Measurements from ENCODE around the gene GLE1.

GLE1 gene

DNA sequence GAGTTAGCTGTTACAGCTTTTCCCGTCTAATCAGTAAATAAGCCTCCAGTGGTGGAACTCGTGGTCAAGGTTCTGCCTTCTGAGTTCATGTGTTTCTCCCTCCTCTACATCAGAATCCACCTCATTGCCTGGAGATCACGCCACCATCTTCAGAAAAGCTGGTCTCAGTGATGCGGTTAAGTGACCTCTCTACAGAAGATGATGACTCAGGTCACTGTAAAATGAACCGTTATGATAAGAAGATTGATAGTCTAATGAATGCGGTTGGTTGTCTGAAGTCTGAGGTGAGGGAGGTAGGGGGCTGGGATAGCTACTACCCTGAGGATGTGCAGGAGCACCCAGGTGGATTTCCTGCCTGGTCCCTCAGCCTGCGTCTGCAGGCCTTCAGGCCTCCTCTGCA lies 35.4 kb upstream of the GLE1 start:
- ChIA-PET POLR2A (no interaction called here), CTCF (interaction anchor here (0.6 to 0.7 kb wide), 2 partner anchors 30 to 265 kb away, joined by 3 to 7 read pairs; no protein-coding TSS in a partner anchor)
- DNase-seq (ENCODE audit: extremely low spot score): no peak
- TF ChIP-seq HDGF (IDR thresholded peaks at IDR 0.05; ENCODE audit: borderline replicate concordance) (no peak), ZNF384 (IDR thresholded peaks at IDR 0.05) (no peak), FOXM1 (IDR thresholded peaks at IDR 0.05; ENCODE audit: borderline replicate concordance) (no peak), LEF1 (IDR thresholded peaks at IDR 0.05; ENCODE audit: borderline replicate concordance) (no peak), L3MBTL2 (conservative IDR thresholded peaks at IDR 0.05) (no peak), CTBP1 (IDR thresholded peaks at IDR 0.05; ENCODE audit: borderline replicate concordance) (no peak), SUZ12 (IDR thresholded peaks at IDR 0.05) (no peak), FOXA1 (IDR thresholded peaks at IDR 0.05) (no peak), ELF4 (IDR thresholded peaks at IDR 0.05) (no peak), ARNT (IDR thresholded peaks at IDR 0.05) (no peak), BHLHE40 (IDR thresholded peaks at IDR 0.05; ENCODE audit: borderline replicate concordance) (no peak), TARDBP (IDR thresholded peaks at IDR 0.05) (no peak), FOXK2 (IDR thresholded peaks at IDR 0.05) (no peak), NFRKB (IDR thresholded peaks at IDR 0.05) (no peak), SP1 (IDR thresholded peaks at IDR 0.05) (no peak)
- TF ChIP-seq, protein P1, sequence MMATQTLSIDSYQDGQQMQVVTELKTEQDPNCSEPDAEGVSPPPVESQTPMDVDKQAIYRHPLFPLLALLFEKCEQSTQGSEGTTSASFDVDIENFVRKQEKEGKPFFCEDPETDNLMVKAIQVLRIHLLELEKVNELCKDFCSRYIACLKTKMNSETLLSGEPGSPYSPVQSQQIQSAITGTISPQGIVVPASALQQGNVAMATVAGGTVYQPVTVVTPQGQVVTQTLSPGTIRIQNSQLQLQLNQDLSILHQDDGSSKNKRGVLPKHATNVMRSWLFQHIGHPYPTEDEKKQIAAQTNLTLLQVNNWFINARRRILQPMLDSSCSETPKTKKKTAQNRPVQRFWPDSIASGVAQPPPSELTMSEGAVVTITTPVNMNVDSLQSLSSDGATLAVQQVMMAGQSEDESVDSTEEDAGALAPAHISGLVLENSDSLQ (IDR thresholded peaks at IDR 0.05): no peak

DNA sequence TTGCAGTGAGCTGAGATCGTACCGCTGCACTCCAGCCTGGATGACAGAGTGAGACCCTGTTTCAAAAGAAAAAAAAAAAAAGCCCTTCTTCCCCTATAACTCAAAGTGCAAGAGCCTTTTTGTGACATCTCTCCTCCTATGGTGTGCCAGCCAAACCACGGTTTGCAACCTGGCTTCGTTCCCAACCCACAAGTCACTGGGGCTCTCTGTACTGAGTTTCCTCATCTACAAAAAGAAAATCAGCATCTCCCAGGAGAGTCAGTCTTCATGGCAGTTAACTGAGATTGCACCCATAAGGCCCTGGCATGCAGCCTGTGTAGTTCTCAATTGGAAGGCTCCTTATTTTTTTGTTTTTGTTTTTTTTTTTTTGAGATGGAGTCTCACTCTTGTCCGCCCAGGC lies 34.0 kb upstream of the GLE1 start:
- CTCF ChIA-PET: no interaction called here
- POLR2A ChIA-PET: no interaction called here
- TF ChIP-seq TARDBP (IDR thresholded peaks at IDR 0.05): no peak
- TF ChIP-seq BHLHE40 (IDR thresholded peaks at IDR 0.05; ENCODE audit: borderline replicate concordance): no peak
- TF ChIP-seq ZNF384 (IDR thresholded peaks at IDR 0.05): no peak
- TF ChIP-seq ARNT (IDR thresholded peaks at IDR 0.05): no peak
- TF ChIP-seq L3MBTL2 (conservative IDR thresholded peaks at IDR 0.05): no peak
- TF ChIP-seq LEF1 (IDR thresholded peaks at IDR 0.05; ENCODE audit: borderline replicate concordance): no peak
- no peak for TF ChIP-seq SP1 (IDR thresholded peaks at IDR 0.05)
- TF ChIP-seq FOXK2 (IDR thresholded peaks at IDR 0.05): no peak
- TF ChIP-seq NFRKB (IDR thresholded peaks at IDR 0.05): no peak
- no peak for TF ChIP-seq FOXM1 (IDR thresholded peaks at IDR 0.05; ENCODE audit: borderline replicate concordance)
- TF ChIP-seq ELF4 (IDR thresholded peaks at IDR 0.05): no peak
- TF ChIP-seq, protein P1 (IDR thresholded peaks at IDR 0.05): no peak
- no peak for TF ChIP-seq CTBP1 (IDR thresholded peaks at IDR 0.05; ENCODE audit: borderline replicate concordance)
- no peak for TF ChIP-seq SUZ12 (IDR thresholded peaks at IDR 0.05)
- TF ChIP-seq HDGF (IDR thresholded peaks at IDR 0.05; ENCODE audit: borderline replicate concordance): no peak
- TF ChIP-seq FOXA1 (IDR thresholded peaks at IDR 0.05): no peak
- no peak for DNase-seq (ENCODE audit: extremely low spot score)

DNA sequence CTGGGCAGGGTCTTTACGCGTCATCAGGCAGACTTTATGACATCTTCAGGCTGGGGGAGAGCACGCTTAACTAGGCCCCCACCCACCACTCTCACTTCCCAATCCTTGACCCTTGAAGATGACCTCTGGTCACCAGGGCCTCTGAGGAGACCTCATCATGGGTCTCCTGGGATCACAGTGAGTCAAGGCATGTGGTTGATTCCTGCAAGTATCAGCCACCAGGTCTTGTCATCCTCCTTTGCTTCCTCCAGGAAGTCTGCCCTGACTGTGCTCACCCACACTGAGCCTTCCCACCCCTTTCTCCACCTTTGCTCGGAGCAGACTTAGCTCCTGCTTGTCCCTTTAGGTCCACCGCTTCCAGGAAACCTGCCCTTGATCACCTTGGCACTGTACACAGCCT lies 31.4 kb upstream of the GLE1 start:
- DNase-seq (ENCODE audit: extremely low spot score): no peak
- TF ChIP-seq FOXM1 (IDR thresholded peaks at IDR 0.05; ENCODE audit: borderline replicate concordance) (no peak), SUZ12 (IDR thresholded peaks at IDR 0.05) (no peak), TARDBP (IDR thresholded peaks at IDR 0.05) (no peak), LEF1 (IDR thresholded peaks at IDR 0.05; ENCODE audit: borderline replicate concordance) (no peak), NFRKB (IDR thresholded peaks at IDR 0.05) (no peak), L3MBTL2 (conservative IDR thresholded peaks at IDR 0.05) (no peak), ZNF384 (IDR thresholded peaks at IDR 0.05) (no peak), SP1 (IDR thresholded peaks at IDR 0.05) (no peak), BHLHE40 (IDR thresholded peaks at IDR 0.05; ENCODE audit: borderline replicate concordance) (no peak), ARNT (IDR thresholded peaks at IDR 0.05) (no peak), FOXA1 (IDR thresholded peaks at IDR 0.05) (no peak), FOXK2 (IDR thresholded peaks at IDR 0.05) (no peak), HDGF (IDR thresholded peaks at IDR 0.05; ENCODE audit: borderline replicate concordance) (no peak), ELF4 (IDR thresholded peaks at IDR 0.05) (no peak), CTBP1 (IDR thresholded peaks at IDR 0.05; ENCODE audit: borderline replicate concordance) (no peak)
- TF ChIP-seq, protein P1 (IDR thresholded peaks at IDR 0.05): no peak
- POLR2A ChIA-PET: no interaction called here
- CTCF ChIA-PET: no interaction called here

DNA sequence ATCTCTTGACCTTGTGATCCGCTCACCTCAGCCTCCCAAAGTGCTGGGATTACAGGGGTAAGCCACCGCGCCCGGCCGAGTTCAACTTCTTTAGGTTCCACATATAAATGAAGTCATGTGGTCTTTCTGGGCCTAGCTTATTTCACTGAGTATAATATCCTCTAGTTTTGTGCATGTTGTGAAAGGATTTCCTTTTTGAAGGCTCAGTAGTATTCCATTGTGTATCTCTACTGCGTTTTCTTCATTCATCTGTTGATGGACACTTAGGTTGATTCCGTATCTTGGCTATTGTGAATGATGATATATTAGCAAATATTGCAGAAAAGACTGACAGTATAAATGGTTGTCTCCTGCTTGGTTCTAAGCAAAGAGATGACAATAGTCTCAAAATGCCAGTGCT lies 28.7 kb upstream of the GLE1 start:
- TF ChIP-seq NFRKB (IDR thresholded peaks at IDR 0.05) (no peak), BHLHE40 (IDR thresholded peaks at IDR 0.05; ENCODE audit: borderline replicate concordance) (no peak)
- no peak for DNase-seq (ENCODE audit: extremely low spot score)
- POLR2A ChIA-PET: no interaction called here
- CTCF ChIA-PET: no interaction called here

DNA sequence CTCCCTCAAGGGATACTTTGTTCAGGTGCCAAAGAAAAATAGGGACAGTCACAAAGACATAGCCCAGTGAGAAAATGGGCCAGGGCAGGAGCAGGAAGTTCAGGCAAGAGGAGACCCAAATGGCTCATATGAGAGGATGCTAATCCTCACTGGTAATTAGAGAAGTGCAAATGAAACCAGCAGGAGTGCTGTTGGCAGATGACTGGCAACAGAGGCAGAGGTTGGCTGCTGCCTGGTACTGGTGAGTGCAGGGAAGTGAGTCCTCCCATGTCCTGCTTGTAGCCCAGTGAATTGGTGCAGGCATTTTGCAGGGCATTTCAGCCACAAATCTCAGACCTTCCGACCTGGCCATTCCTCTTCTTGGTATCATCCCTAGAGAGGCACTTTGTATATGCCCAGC lies 25.3 kb upstream of the GLE1 start:
- no peak for DNase-seq (ENCODE audit: extremely low spot score)
- ChIA-PET CTCF (no interaction called here), POLR2A (no interaction called here)
- TF ChIP-seq ZNF384 (IDR thresholded peaks at IDR 0.05) (no peak), CTBP1 (IDR thresholded peaks at IDR 0.05; ENCODE audit: borderline replicate concordance) (no peak)

DNA sequence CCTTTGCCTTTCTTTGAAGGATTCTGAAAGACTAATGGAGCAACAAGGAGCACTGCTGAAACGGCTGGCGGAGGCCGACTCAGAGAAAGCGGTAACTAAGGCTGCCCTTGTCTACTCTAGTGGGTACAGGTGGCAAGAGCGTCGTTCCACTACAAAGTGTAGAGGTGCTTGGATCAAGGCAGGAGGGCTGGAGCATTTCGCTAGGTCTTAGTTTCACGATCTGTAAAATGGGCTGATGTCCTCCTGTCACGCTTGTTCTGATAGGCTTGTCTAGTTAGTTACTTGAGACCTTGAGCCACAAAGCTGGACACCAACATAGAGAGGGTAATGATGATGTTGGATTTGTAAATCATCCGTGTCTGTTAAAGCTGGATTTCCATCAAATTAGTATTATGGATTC lies 23.0 kb upstream of the GLE1 start:
- no peak for TF ChIP-seq FOXK2 (IDR thresholded peaks at IDR 0.05)
- ChIA-PET CTCF (no interaction called here), POLR2A (no interaction called here)
- DNase-seq (ENCODE audit: extremely low spot score): no peak

DNA sequence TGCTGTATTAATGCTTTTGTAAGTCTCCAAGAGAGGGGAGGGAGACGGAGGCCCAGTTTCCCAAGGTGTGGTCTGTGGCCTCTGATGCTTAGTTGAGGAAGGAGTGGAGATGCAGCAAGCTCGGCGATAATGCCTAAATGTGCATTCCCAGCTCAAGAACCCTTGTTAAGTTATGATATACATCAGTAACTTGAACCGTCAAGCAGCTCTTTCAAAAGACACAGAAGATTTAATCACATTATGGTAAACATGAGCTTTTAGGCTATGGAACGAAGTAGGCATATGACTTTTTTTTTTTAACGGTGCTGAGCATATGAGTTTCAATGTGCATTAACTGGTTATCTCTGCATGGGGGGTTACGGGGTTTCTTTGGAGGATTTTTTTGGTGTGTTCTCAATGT lies 22.3 kb upstream of the GLE1 start:
- POLR2A ChIA-PET: interaction anchor here (1.8 kb wide), 1 partner anchor 23 kb away, joined by 9 read pairs; the partner anchor contains the start of gene GLE1
- CTCF ChIA-PET: no interaction called here
- DNase-seq (ENCODE audit: extremely low spot score): no peak
- TF ChIP-seq SUZ12 (IDR thresholded peaks at IDR 0.05): no peak
- no peak for TF ChIP-seq LEF1 (IDR thresholded peaks at IDR 0.05; ENCODE audit: borderline replicate concordance)
- TF ChIP-seq L3MBTL2 (conservative IDR thresholded peaks at IDR 0.05): no peak
- TF ChIP-seq SP1 (IDR thresholded peaks at IDR 0.05): no peak
